ENCODE results near the gene CSMD2.

CSMD2 gene

GRCh38 chr1:33893147-33893830 is 271.7 kb downstream of the CSMD2 start:
- no peak for DNase-seq

DNA sequence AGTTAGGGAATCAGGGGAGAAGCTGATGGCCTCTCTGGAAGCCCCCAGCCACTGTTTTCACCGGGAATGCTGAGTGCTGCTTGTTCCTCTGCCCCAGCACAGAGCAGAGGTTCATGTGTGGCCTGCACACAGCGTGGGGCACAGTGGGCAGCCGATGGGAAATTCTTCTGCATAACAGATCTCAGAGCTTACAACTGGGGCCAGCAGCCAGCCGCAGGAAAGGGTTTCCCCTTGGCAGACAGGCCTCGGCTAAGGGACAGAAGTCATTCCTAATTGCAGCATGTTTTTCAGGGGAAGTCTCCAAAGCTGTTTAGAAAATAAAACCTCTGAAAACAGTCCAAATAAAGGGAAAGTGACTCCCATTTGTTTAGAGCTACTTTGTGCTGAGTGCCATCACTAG is 278.5 kb downstream of the CSMD2 start:
- no peak for DNase-seq

DNA sequence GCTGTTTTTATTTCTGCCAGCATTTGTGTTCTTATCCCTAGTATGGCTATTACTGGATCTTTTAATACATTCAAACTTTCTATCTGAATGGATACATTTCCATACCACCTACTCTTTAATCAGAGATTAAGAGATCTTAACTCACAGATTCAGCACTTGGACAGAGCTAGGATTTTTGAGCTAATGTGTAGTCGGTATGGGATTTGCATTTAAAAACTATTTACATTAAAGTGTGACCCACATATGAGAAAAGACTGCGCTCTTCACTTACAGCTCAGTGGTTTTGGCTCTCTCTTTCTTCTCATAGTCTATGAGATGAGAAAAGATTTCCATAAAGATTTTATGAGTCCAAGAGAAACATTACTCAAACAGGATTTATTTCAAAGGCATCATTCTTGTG is 284.7 kb downstream of the CSMD2 start:
- DNase-seq: no peak

DNA sequence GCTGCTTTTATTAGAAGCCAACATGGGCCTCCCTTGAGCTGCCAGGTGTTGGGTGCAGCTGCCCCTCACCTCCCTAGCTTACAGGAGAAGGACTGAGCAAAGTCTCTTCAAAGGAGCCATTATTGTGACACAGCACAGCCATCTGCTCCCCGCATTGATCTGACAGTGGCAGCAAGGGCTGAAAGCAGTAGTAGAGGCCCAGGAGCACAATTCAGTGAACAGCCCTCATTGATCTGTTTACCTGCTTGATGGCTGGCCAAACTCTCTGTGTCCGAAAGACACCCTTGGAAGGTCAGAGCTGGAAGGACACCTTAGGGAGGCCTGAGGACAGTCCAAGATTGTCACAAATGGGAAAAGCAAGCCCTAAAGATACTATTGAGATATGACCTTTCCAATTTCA is 286.6 kb downstream of the CSMD2 start:
- DNase-seq: no peak

- DNase-seq: no peak
These were observed 287.9 kb downstream of the CSMD2 start for GRCh38 chr1:33876970-33877650.

DNA sequence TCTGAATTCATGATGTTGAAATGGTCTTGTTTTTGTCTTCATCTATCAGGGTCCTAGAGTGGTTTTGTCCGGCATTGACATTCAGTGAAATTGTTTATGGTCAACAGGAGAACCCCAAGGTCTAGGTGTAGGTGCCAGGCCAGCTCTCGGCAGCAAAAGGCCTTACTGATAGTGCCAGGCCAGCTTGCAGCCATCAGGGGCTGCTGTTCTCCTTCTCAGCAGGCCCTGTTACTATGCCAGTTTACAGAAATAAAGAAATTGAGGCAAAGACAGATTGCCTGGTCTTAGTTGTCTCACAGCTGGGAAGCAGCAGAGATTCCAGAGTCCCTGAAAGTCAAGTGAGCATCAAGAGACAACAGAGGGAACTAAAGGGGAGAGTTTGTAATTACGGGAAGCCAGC is 289.2 kb downstream of the CSMD2 start:
- DNase-seq: no peak

DNA sequence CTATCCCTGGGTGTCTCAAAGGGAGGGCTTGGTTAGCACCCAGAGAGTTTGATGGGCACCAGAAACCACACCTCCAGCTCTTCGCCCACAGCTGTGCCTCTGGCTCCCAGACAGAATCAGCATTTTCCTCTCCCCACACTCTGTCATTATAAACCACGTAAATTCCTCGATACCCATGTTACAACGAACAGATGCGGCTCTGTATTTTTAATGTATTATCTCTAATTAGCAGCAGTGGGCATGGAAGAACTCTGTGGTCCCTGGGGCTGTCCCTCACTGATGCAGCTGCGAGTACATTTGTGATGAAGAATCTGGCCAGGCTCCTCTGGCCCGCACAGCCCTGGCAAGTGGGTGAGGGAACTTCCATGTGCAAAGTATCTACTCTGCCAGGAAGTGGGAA is 290.4 kb downstream of the CSMD2 start:
- no peak for DNase-seq

DNA sequence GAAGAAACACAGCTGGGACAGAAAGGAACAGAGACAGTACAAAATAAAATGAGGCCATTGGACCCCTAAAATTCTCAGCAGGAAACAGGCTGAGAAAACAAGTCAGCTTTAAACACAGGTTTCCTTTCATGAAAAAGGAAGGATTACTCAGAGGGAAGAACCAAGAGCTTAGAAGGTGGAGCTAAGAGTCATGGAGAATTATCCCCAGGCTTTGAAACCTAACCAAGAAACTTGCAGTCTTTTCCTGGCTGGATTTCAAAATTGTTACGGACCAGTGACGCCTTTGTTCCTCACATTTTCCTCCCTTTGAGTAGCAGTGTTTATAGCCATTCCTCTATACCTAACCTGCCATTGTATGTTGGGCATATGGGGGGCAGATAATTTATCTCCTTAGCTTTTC is 292.3 kb downstream of the CSMD2 start:
- DNase-seq: no peak

DNA sequence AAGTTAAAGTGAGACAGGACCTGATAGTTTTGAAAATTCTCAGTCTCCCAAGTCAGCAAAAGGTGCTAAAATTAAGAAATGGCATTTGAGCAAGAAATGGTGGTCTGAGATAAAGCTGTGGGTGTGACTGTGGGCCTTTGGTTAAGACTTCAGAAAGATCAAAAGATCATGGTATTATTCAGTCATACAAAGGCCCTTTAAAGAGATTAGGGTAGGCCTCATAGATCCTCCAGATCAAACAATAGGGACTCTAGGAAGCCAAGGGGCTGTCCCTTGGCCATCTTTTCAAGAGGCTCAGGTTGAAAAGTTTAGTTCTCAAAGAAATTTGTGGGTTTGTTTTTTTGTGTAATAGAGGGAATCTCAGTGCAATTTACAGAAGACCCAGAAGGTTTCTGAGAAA is 292.8 kb downstream of the CSMD2 start:
- DNase-seq: no peak

- no peak for DNase-seq
These were observed 297.3 kb downstream of the CSMD2 start for GRCh38 chr1:33867684-33868083.

- DNase-seq: no peak
These were observed 298.7 kb downstream of the CSMD2 start for GRCh38 chr1:33866281-33866680.

DNA sequence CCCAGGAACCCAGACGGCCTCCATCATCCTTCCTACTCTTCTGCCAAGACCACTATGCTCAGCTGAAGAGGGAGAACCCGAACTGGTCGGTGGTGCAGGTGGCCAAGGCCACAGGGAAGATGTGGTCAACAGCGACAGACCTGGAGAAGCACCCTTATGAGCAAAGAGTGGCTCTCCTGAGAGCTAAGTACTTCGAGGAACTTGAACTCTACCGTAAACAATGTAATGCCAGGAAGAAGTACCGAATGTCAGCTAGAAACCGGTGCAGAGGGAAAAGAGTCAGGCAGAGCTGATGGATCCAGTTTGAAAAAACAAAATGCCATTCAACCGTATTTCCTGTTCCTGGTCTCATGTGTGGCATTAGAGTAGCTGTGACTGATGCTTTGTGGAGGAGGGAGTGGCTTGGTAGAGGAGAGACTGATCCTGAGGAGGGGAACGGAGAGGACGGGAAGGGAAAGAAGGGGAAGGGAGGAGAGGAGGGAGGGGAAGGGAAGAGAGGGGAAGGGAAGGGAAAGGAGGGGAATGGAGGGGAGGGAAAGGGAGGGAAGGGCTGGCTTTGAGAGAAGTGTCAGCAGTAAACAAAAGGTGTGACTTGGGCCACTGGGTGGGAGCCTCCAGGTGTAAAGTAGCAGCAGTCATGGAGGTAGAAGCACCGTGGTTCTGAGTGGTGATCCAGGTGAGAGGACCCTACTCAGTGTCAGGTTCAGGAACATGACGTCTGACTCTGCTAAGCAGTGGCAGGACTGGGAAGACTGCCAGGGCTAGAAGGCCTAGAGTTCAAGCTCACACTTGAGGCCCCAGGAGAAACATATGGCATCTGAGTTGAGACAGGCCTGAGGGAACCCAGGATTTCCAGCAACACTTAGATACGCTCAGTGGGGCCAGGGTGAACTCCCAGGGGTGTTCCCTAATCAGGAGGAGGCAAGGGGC is 300.3 kb downstream of the CSMD2 start:
- no peak for DNase-seq

GRCh38 chr1:33863779-33864178 is 301.3 kb downstream of the CSMD2 start, which contains the start of gene HMGB4:
TSS of gene HMGB4 (plus strand) at chr1:33864079. CDS start at chr1:33864192, 113 bp downstream.
- no peak for DNase-seq

GRCh38 chr1:33860671-33861070 is 304.4 kb downstream of the CSMD2 start:
- DNase-seq: no peak

DNA sequence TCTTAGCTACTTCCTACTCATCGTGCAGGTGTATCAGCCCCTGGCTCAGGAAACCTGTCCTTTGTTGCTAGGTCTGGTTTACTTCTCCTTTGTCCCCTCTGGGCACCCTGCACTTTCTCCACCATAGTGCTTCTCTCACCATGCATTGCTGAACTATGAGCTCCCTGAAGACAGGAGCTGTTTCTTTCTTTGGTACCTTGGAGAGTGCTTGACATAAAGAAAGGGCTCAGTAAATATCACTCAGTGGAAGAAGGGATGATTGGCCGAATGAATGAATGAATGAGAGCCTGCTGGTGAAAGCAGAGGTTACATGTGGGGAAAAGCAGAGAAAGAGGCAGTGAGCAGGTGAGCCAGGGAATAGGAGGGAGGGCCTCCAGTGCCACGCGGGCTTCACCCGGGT is 310.9 kb downstream of the CSMD2 start:
- DNase-seq: no peak

- DNase-seq: no peak
These were observed 311.6 kb downstream of the CSMD2 start for GRCh38 chr1:33853431-33853830.

- DNase-seq: no peak
These were observed 312.3 kb downstream of the CSMD2 start for GRCh38 chr1:33852711-33853110.

GRCh38 chr1:33850481-33850880 is 314.5 kb downstream of the CSMD2 start:
- DNase-seq: no peak

GRCh38 chr1:33849211-33849610 is 315.8 kb downstream of the CSMD2 start:
- no peak for DNase-seq

- no peak for DNase-seq
These were observed 316.7 kb downstream of the CSMD2 start for GRCh38 chr1:33848205-33848937.

- DNase-seq: no peak
These were observed 318.2 kb downstream of the CSMD2 start for GRCh38 chr1:33846861-33847260.

DNA sequence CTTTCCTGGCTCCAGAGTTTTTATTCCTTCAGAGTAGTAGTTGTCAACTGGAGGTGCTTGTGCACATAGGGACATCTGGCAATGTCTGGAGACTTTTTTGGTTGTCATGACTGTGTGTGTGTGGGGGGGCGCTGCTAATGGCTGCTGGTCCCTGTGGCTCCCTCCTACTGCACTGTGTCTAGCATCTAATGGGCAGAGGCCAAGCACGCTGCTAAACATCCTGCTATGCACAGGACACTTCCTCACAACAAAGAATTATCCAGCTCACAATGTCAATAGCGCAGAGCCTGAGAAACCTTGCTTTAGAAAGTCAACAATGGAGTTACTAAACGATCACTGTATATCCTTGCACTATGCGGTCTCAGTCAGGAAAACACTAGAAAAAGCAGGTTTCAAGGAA is 320.9 kb downstream of the CSMD2 start:
- no peak for DNase-seq

GRCh38 chr1:33842348-33842747 is 322.7 kb downstream of the CSMD2 start:
- DNase-seq: no peak
